DND-41 (cell line): ENCODE data around the gene OR51F2.
"Not testable (repeated sequence)": the region's sequence is repeated elsewhere in the genome, so short reads cannot be mapped to it uniquely, and the experiment has no call there.

ENCODE experiments used
- ATAC-seq: fragments of 200-7000 bp; cut with Tn5 transposase; 3 replicates; pipeline ENCODE4 v1.9.1; 2021; ENCODE audit warnings: low read depth; ENCODE audit not compliant: insufficient read depth
- DNase-seq: peaks from one replicate; pipeline ENCODE4 v3.0.0-alpha.2; 2020
- H2AFZ ChIP-seq: 2 replicates; pipeline ENCODE4 v1.6.0; 2012; ENCODE audit warnings: low read depth, low read length
- H3K27ac ChIP-seq: 2 replicates; pipeline ENCODE4 v1.5.1; 2012; ENCODE audit warnings: low read length, inconsistent platforms
- H3K27me3 ChIP-seq: fragments of 200-600 bp; sonication (generic); 2 replicates; pipeline ENCODE4 v1.6.0; 2012; ENCODE audit warnings: low read length, mild to moderate bottlenecking, inconsistent platforms; ENCODE audit not compliant: insufficient read depth, poor library complexity
- H3K36me3 ChIP-seq: 2 replicates; pipeline ENCODE4 v1.5.1; 2012; ENCODE audit warnings: low read length, inconsistent platforms; ENCODE audit not compliant: insufficient read depth
- H3K4me1 ChIP-seq: 2 replicates; pipeline ENCODE4 v1.5.1; 2012; ENCODE audit warnings: mild to moderate bottlenecking, low read length; ENCODE audit not compliant: insufficient read depth
- H3K4me2 ChIP-seq: 2 replicates; pipeline ENCODE4 v1.6.0; 2012; ENCODE audit warnings: mild to moderate bottlenecking, moderate library complexity, low read length, inconsistent platforms; ENCODE audit not compliant: insufficient read depth
- H3K4me3 ChIP-seq, 2 experiments: fragments of 200-600 bp in 1 of 2; shearing (Covaris generic) in 1 of 2; 2 replicates each; pipeline ENCODE4 v1.5.1; 2012 to 2016; ENCODE audit warnings: inconsistent platforms in 2 of 2, low read length in 2 of 2, mild to moderate bottlenecking in 2 of 2, low read depth in 1 of 2, moderate library complexity in 1 of 2
- H3K79me2 ChIP-seq: 2 replicates; pipeline ENCODE4 v1.6.0; 2012; ENCODE audit warnings: low read length, inconsistent platforms; ENCODE audit not compliant: insufficient read depth
- H3K9ac ChIP-seq: 2 replicates; pipeline ENCODE4 v1.6.0; 2012; ENCODE audit warnings: low read depth, mild to moderate bottlenecking, inconsistent platforms, low read length, moderate library complexity
- H3K9me3 ChIP-seq: 2 replicates; pipeline ENCODE4 v1.5.1; 2012; ENCODE audit warnings: low read length, moderate library complexity, mild to moderate bottlenecking, inconsistent platforms; ENCODE audit not compliant: insufficient read depth, severe bottlenecking
- H4K20me1 ChIP-seq: 2 replicates; pipeline ENCODE4 v1.6.0; 2012; ENCODE audit warnings: low read length; ENCODE audit not compliant: insufficient read depth
- EZH2 ChIP-seq: IDR thresholded peaks from 3 replicates; pipeline ENCODE4 v1.6.1; 2012; ENCODE audit warnings: borderline replicate concordance, low read depth, mild to moderate bottlenecking, moderate library complexity, low read length, inconsistent platforms; ENCODE audit not compliant: severe bottlenecking
- TF ChIP-seq, protein P1 (sequence below): IDR thresholded peaks from 2 replicates; pipeline ENCODE4 v1.5.1; 2012; ENCODE audit warnings: borderline replicate concordance, low read length, moderate library complexity, mild to moderate bottlenecking; ENCODE audit not compliant: poor library complexity, severe bottlenecking; ENCODE audit errors: extremely low read depth

OR51F2 gene

DNA sequence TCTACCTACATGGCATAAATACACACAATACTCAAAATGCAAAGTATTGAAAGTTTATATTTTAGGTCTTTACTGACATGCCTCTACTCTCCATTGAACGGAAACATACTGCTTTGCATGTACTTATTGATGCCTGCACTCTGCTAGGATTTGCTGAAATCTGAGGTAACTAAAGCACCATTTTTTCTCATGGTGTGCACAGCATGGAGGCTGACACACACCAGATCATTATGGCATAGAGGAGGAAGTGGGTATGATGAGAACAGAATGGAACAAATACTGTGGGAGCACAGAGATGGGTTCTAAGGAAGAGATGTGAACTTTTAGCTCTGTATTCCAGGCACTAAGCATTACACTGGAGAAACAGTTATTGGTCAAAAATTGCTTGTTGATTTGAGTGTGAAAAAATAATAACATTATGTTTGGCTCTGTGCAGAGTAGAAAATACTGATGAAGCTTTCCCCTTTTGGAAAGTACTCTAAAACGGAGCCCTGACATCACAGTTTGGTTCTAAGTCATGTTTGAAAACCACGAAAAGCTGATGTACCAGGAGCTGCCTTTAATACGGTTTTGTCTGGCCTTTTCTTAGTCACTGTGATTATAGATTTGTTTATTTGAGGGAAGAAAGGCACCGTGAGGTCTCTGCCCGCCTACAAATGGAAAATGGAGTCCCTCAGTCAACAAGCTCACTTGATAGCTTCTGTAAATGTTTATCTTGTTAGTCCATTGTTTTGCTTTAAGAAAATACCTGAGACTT, 22.5 kb upstream of the OR51F2 start:
- peaks cover 8% of the 10 kb centered on the region for H3K27me3 ChIP-seq
- H2AFZ ChIP-seq, result no peak overlapping the region
- no peaks in the 10 kb centered on the region for H3K9me3 ChIP-seq
- H3K9ac ChIP-seq, result no peak overlapping the region
- no peak overlapping the region for H3K4me2 ChIP-seq
- H3K4me1 ChIP-seq, result no peaks in the 10 kb centered on the region
- no peaks in the 10 kb centered on the region for H4K20me1 ChIP-seq
- no peak for TF ChIP-seq EZH2
- TF ChIP-seq, protein P1, sequence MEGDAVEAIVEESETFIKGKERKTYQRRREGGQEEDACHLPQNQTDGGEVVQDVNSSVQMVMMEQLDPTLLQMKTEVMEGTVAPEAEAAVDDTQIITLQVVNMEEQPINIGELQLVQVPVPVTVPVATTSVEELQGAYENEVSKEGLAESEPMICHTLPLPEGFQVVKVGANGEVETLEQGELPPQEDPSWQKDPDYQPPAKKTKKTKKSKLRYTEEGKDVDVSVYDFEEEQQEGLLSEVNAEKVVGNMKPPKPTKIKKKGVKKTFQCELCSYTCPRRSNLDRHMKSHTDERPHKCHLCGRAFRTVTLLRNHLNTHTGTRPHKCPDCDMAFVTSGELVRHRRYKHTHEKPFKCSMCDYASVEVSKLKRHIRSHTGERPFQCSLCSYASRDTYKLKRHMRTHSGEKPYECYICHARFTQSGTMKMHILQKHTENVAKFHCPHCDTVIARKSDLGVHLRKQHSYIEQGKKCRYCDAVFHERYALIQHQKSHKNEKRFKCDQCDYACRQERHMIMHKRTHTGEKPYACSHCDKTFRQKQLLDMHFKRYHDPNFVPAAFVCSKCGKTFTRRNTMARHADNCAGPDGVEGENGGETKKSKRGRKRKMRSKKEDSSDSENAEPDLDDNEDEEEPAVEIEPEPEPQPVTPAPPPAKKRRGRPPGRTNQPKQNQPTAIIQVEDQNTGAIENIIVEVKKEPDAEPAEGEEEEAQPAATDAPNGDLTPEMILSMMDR, result no peak
- no peaks in the 10 kb centered on the region for H3K36me3 ChIP-seq
- DNase-seq, result no peak
- ATAC-seq, result no peak
- no peak overlapping the region for H3K27ac ChIP-seq
- no peaks in the 10 kb centered on the region for H3K79me2 ChIP-seq
- H3K4me3 ChIP-seq, result no peak overlapping the region

DNA sequence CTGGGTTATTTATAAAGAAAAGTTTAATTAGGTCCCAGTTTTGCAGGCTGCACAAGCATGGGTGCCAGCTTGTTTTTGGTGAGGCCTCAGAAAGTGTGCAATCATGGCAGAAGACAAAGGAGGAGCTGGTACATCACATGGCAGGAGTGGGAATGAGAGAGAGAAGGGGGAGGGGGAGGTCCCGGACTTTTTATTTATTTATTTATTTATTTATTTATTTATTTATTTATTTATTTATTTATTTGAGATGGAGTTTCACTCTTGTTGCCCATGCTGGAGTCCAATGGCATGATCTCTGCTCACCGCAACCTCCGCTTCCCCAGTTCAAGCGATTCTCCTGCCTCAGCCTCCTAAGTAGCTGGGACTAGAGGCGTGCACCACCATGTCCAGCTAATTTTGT, 19.8 kb upstream of the OR51F2 start:
- not testable (repeated sequence) for DNase-seq, H3K36me3 ChIP-seq, H3K9me3 ChIP-seq, H3K79me2 ChIP-seq, H3K9ac ChIP-seq, H3K4me1 ChIP-seq, H3K27ac ChIP-seq, ATAC-seq, H3K4me2 ChIP-seq, H3K4me3 ChIP-seq, H4K20me1 ChIP-seq, H3K27me3 ChIP-seq, H2AFZ ChIP-seq

DNA sequence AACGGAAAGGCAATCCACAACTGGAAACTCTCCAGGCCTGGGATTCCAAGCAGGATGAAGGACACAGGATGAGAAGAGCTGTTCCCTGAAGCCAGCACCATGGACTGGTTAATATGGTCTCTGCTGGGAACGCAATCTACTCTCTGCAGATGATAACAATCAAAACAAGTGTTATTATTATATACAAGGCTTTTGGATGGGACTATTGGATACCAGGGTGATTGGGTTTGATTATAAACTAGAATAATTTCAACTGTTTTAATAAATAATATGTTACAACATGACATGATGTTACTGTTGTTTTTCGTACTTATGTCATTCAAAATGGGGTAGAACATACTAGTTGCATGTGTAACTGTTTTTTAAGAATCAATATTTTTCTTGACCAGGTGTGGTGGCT, 16.8 kb upstream of the OR51F2 start, which contains the start of gene OR52R1:
TSS of gene OR52R1 (minus strand) at position 101 of the 400 bp plus-strand sequence. CDS start at position 101, 0 bp downstream.
- H3K27ac ChIP-seq, result no peak within 1 kb of the TSS
- H4K20me1 ChIP-seq, result no peaks in the 10 kb centered on the region
- H2AFZ ChIP-seq, result no peak within 1 kb of the TSS
- H3K4me2 ChIP-seq, result no peak within 1 kb of the TSS
- H3K9me3 ChIP-seq, result no peaks in the 10 kb centered on the region
- H3K4me3 ChIP-seq, result no peak within 1 kb of the TSS
- H3K4me1 ChIP-seq, result no peaks in the 10 kb centered on the region
- H3K79me2 ChIP-seq, result no peaks in the 10 kb centered on the region
- no peaks in the 10 kb centered on the region for H3K36me3 ChIP-seq
- no peak for DNase-seq
- H3K27me3 ChIP-seq, result no peaks in the 10 kb centered on the region
- TF ChIP-seq, protein P1, result no peak
- no peak for TF ChIP-seq EZH2
- H3K9ac ChIP-seq, result no peak within 1 kb of the TSS
- no peak for ATAC-seq

DNA sequence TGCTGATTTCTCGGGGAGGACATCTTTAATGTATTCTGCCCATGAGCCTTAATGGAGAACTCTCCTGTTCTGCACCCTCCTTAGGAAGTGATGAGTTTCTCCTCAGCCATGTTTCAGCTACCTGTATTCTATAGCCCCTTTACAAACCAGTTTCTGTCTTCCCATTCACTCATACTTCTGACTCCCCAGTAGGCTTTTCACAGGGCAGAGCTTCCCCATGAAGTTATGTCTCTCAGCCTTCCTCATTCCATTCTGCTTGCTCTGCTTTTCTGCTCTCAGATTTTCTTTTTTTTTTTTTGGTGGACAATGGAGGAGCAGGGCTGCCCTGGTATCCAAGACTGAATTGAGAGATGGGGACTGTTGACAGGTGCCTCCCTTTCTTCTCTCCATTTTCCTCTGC, 12.6 kb upstream of the OR51F2 start:
- Histone ChIP-seq H3K36me3 (no peaks in the 10 kb centered on the region), H3K9me3 (no peaks in the 10 kb centered on the region), H3K4me3 (no peak overlapping the region), H3K9ac (no peak overlapping the region), H3K4me2 (no peak overlapping the region), H2AFZ (no peak overlapping the region), H4K20me1 (no peaks in the 10 kb centered on the region), H3K4me1 (no peaks in the 10 kb centered on the region), H3K27ac (no peak overlapping the region), H3K27me3 (no peaks in the 10 kb centered on the region), H3K79me2 (no peaks in the 10 kb centered on the region)
- ATAC-seq (no peak), DNase-seq (no peak)
- TF ChIP-seq, protein P1, result no peak
- no peak for TF ChIP-seq EZH2
